OCI-LY3 (cell line): ENCODE data around the gene SPOCK1.

ENCODE experiments used
- EZH2phosphoT487 ChIP-seq: fragments of 200-600 bp; shearing (Covaris generic); IDR thresholded peaks from 2 replicates; pipeline ENCODE4 v1.6.1; 2018; ENCODE audit warnings: antibody characterized with exemption, mixed run types, low read depth
- TF ChIP-seq, protein P1 (sequence below): fragments of 200-600, 300-600 bp; sonication (generic); IDR thresholded peaks from 2 replicates; pipeline ENCODE4 v1.5.1; 2014; ENCODE audit warnings: antibody characterized with exemption, low read length, low read depth

DNA sequence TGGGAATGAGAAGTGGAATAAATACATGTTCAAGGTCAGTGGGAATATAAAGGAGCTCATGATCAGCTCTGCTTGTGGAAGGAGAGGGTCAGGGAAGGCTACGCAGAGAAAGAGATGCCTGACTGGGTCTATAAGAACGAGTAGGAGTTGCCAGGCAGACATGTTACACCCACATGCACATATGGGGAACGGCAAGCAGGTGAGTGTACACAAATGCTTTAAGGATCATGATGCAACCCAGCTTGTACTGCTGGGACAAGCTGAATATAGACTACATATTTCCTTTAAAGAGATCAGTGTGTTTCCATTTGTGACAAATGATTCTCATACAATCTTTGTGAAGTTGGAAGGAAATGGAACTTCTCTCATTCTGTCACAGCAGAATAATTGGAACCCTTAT lies 141.7 kb downstream of the SPOCK1 start:
- TF ChIP-seq, protein P1, sequence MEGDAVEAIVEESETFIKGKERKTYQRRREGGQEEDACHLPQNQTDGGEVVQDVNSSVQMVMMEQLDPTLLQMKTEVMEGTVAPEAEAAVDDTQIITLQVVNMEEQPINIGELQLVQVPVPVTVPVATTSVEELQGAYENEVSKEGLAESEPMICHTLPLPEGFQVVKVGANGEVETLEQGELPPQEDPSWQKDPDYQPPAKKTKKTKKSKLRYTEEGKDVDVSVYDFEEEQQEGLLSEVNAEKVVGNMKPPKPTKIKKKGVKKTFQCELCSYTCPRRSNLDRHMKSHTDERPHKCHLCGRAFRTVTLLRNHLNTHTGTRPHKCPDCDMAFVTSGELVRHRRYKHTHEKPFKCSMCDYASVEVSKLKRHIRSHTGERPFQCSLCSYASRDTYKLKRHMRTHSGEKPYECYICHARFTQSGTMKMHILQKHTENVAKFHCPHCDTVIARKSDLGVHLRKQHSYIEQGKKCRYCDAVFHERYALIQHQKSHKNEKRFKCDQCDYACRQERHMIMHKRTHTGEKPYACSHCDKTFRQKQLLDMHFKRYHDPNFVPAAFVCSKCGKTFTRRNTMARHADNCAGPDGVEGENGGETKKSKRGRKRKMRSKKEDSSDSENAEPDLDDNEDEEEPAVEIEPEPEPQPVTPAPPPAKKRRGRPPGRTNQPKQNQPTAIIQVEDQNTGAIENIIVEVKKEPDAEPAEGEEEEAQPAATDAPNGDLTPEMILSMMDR: no peak
- TF ChIP-seq EZH2phosphoT487: no peak
